ENCODE measurements around the gene DUOX1. TPM values are rescaled to one million over a fixed set of nuclear protein-coding genes. Genes with fewer than 3 reads are reported as not detected.
"Not testable (repeated sequence)": the region's sequence is repeated elsewhere in the genome, so short reads cannot be mapped to it uniquely, and the experiment has no call there.

DUOX1 gene
- total RNA-seq, 1 experiment from 2014 or later = 1.5 TPM

DNA sequence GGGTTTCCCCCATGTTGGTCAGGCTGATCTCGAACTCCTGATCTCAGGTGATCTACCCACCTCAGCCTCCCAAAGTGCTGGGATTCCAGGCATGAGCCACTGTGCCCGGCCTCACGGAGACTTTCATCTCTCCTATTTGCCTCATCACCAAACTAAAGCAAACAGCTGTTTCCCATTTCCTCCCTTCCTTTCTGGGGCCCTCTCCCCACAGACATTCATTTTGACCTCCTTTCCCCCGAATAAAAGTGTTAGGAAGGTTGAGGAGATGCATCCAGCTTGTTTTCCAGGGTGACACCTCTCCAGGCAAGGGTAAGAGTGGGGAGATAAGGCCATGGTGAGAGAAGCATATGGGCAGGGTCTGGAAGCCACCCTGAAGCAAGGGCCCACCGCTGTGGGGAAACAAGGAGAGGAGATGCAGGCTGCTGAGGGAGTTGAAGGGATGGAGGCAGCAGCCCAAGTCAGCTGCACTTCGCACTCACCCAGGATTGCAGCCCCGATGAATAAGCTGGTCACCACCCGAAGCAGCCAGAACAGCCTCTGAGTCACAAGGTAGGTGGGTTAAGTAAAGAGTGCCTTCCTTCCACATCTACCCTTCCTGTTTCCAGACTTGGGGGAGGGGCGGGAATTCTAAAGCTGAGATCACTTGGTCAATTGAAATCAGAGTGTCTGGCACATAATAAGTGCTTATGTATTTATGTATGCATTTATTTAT lies 7.9 kb upstream of the DUOX1 start:
- DNase-seq (ENCODE audit: low spot score) = peak; percentile 71

DNA sequence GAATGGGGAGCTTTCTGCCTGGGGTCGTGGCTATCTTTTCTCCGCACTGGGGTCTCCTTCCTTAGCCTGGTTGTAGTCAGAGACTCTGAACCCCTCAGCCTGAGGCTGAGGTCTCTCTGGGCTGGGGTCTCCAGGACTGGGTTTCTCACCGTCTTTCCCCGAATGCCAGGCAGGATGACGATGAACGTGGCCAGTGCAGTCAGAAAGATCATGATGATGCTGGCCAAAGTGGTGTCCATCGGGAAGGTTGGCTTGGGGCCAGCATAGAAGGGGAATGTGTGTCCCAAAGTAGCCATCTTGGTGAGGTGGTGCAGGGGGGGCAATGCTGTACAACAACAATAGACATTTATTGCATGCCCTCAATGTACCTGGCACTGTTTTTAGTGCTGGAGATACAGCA lies 7.1 kb upstream of the DUOX1 start:
- DNase-seq (ENCODE audit: low spot score) = no peak

DNA sequence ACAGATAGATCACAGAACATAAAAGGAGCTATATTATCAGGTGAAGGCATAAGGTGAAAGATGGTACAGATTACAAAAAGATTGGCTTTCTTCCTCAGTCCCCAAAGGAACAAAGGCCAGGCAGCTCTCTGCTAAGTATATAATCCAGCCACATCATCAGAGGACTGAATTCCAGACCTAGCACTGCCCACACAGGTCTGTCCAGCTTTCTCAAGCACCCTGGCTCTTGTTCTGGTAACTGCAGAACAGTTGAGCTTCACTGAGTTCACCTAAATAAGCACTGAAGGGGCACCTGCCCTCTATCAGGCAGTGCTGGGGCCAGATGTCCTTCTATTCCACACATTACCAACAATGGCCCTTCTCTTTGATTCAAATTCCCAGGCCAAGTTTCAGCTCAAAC lies 6.4 kb upstream of the DUOX1 start:
- DNase-seq (ENCODE audit: low spot score) = peak; percentile 33

DNA sequence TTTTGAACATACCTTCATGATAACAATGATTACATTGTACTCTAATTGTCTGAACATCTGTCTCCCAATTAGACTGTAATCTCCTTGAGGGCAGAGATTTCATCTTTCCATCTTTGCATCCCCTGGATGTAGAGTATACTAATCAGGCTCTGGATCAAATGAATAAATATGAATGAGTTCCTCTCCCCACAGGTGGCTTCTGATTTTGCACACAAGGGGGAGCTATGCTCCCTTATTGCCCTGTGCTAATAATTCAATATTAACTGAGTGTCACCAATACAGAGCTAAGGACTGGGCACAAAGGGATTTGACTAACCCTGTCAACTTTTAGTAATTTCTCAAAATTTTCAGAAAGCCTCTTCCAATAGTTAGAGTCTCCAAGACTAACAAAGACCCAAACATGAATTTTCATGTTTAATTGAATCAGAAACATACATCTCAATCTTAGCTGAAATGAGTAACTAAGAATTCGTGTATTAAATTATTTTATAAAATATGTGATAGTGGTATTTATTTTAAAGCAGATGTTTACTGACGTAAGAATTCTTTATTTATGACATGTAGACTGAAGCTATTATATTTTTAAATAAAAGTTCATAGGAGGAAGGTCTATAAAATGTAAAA lies 3.1 kb upstream of the DUOX1 start:
- peak; percentile 78 for DNase-seq (ENCODE audit: low spot score)

DNA sequence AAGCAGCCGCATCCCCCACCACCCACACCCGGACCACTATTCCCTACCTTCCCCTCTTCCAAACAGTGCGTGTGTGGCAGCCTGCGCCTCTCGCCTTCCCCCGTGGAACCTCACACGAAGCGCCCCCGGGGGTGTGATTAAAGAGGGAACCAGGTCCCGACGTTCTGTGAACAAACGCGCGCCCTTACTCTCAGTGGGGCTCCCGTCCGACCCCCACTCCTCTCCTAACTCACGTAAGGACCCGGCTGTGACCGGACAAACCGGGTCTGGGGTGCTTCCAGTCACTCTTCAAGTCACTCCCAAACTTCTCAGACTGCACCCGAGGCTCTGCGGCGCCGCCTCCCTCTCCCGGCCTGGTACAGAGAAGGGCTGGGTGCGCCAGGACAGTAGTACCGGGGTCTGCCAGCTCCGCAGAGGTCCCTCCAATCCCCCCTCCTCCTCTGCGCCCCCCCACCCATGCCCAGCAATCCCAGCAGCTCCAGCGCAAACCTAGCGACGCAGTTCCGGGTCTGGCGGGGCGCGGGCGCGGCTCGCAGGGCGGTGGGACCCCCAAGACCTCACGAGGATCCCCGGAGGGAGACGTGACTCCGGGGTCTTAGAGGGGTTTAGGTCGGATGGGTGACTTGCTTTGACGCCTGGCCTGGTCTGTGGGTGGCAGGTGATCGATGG lies 689 bp upstream of the DUOX1 start:
- DNase-seq (ENCODE audit: low spot score) = no peak

DNA sequence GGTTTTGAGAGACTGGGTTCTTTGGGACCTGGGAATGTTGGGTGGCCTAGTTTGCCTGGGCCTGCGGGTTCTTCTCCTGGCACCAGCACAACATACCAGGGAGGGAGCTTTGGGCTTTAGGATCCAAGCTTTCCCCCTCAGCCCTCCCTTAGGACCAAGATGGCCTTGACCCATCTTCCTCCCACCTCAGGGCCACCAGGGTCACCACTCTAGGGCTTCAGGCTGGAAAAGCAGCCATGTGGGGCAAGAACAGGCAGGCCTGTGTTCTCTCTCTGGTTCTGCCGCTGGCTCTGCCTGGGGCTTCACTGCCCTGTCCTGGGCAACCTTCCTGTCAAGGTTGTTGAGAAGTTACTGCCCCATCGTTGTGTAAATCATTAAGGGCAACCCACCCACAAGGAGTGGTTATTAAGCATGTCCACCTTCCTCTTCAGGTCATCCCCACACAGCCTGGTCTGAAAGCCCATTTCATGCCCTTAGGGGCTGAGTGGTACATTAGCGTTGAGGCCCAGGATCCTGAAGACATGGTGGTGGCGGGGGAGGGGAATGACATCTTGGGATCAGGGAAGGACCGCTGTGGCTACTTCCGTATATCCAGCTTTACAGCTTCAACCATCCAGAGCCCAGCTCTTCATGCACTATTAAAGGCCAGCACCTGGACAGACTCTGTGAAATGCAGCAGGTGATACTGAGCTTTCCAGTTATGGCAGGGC lies 652 bp downstream of the DUOX1 start:
- DNase-seq (ENCODE audit: low spot score) = no peak

DNA sequence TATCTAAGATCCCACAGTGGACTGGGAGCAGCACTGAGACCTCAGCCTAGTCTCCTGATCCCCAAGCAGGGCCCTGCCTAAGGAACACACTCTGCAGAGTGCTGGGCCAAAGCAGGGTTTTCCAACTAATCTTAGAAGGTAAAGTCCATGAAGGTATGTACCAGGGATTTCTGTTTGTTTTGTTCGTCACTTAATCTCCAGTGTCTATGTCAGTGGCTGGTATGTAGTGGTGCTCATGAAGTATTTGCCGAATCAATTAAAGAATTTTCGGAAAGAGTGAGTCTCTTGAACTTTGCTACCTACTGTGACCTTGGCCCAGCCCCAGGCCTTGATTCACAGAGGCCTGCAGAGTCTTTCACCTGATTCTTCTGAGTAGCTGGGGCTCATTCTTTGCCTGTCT lies 1.7 kb downstream of the DUOX1 start:
- no peak for DNase-seq (ENCODE audit: low spot score)

DNA sequence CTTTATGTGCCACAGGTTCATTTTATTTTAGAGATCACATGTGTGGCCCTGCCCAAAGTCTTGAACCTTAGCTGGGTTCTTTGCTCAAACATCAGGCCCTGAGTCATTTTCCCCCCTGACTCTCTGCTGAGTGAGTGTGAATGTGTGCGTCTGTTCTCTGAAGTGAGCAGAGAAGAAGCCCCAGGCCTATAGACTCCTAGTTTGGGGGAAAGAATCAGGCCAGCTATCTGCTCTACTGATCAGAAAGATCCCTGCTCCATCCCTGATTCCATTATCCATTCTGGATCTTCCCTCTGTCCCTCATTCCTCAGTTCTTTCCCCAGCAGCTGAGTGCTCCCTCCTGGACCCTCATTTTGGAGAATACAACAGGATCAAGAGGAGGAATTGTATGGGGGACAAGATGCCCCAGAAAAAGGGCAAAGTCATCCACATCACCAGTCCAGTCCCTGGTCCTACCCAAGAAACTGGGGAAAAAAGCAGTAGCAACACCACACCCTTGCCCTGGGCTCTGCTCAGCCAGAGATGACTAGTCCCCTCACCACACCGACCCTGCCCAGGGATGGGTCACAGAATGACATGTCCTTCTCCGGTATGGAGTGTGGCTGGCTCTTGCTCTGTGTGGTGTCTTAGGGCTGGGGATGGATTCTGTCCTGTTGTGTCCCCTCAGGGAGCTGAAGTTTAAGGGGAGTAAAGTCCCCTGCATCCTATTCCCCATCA lies 3.2 kb downstream of the DUOX1 start:
- no peak for DNase-seq (ENCODE audit: low spot score)

DNA sequence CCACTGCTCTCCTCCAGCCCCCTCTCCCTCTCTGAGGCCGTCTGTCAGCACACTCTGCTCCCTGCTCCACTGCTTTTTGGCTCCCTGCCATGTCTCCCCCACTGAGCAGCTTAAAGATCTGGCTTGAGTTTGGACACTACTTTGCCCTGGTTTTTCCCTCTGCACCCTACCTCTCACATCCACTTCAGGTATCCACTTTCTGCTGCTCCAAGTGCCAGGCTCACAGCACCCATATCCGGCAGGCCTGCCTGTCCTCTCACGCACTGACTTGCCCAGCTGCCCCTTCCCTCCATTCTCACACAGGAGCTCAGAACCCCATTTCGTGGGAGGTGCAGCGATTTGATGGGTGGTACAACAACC lies 3.7 kb downstream of the DUOX1 start:
- no peak for DNase-seq (ENCODE audit: low spot score)

DNA sequence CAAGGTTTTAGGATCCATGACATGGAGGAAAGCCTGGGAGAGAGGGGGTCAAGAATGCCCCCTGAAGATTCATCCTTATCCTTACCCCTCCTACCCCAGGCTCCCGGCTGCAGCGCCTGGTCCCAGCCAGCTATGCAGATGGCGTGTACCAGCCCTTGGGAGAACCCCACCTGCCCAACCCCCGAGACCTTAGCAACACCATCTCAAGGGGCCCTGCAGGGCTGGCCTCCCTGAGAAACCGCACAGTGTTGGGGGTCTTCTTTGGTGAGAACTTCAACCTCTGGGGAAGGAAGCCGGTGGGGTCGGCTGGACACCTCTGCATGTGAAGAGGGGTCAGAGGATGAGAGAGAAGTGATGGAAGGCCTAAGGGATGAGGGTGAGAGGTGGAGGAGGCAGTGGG lies 4.3 kb downstream of the DUOX1 start:
- no peak for DNase-seq (ENCODE audit: low spot score)

DNA sequence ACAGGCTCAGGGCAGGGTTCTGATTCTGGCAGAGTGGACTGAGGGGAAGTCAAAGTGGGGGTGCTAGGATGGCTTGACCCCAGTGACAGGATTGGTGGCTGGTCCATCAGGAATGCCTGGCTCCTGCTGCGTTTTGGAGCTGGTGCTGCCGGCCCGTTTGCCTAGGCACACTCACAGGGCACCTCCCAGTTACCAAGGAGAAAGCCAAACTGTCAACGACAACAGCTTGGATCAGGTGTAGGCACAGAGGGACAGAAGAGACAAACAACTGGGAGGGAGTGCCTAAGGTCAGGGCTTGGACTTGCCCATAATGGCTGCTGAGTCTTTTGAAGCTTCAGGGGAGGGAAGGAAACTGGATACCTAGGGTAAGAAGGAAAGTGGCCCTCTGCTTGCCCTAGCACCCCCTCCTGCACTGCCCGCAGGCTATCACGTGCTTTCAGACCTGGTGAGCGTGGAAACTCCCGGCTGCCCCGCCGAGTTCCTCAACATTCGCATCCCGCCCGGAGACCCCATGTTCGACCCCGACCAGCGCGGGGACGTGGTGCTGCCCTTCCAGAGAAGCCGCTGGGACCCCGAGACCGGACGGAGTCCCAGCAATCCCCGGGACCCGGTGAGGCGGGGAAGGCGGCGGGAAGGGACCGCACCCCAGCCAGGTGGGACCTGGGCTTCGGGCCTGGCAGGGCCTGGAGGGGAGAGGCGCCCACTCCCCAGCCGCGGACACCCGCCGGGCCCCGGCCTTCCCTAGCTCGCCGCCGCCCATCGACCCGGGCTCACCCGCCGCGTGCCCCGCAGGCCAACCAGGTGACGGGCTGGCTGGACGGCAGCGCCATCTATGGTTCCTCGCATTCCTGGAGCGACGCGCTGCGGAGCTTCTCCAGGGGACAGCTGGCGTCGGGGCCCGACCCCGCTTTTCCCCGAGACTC lies 5.1 kb downstream of the DUOX1 start:
- DNase-seq (ENCODE audit: low spot score) = peak; percentile 52

DNA sequence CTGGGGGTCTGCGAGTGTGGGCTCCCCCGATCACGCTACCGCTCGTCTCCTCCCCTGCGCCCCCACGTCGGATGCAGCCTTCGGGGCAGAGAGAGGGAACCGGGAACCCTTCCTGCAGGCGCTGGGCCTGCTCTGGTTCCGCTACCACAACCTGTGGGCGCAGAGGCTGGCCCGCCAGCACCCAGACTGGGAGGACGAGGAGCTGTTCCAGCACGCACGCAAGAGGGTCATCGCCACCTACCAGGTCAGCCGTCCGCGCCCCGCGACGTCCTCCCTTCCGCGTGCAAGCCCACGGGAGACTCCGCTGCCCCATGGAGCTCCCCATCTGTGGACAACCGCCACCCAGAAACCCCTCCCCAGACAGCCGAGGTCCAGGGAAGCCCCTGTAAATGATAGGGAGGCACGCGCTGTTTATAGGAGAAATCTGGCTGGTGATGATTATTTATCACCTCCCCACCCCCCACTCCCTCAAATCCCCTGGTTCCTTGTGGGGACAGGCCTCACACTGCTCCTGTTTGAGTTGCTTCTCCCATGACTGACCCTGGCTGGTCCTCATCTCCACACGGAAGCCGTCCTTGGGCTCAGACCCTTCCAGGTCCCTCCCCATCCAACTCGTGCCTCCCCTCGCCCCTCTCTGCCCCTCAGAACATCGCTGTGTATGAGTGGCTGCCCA lies 6.0 kb downstream of the DUOX1 start:
- not testable (repeated sequence) for DNase-seq (ENCODE audit: low spot score)

DNA sequence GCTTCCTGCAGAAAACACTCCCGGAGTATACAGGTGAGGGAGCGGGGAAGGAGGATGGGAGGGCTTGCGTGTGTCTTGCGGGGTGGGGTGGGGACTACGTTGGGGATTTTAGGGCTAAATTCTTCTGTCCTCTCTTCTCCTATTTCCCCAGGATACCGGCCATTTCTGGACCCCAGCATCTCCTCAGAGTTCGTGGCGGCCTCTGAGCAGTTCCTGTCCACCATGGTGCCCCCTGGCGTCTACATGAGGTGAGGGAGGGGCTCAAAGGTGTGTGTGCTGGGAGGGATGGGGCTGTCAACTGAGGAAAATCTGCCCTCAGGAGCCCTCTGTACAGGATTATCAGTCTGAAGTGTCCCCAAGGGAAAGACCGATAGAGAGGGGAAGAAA lies 6.6 kb downstream of the DUOX1 start:
- no peak for DNase-seq (ENCODE audit: low spot score)

DNA sequence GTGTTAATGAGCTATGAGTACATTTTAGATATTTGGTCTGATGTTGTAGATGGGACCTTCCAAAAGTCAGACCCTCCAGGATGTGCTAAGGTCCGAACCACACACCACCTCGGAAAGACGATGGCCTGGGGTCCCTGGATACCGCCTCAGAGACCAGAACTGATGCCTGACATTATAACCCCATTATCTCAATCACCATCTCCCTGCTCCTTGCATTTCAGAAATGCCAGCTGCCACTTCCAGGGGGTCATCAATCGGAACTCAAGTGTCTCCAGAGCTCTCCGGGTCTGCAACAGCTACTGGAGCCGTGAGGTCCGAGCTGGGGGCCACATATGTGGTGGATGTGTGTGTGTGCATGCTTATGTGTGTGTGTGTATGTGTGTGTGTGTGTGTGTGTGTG lies 7.9 kb downstream of the DUOX1 start:
- no peak for DNase-seq (ENCODE audit: low spot score)

DNA sequence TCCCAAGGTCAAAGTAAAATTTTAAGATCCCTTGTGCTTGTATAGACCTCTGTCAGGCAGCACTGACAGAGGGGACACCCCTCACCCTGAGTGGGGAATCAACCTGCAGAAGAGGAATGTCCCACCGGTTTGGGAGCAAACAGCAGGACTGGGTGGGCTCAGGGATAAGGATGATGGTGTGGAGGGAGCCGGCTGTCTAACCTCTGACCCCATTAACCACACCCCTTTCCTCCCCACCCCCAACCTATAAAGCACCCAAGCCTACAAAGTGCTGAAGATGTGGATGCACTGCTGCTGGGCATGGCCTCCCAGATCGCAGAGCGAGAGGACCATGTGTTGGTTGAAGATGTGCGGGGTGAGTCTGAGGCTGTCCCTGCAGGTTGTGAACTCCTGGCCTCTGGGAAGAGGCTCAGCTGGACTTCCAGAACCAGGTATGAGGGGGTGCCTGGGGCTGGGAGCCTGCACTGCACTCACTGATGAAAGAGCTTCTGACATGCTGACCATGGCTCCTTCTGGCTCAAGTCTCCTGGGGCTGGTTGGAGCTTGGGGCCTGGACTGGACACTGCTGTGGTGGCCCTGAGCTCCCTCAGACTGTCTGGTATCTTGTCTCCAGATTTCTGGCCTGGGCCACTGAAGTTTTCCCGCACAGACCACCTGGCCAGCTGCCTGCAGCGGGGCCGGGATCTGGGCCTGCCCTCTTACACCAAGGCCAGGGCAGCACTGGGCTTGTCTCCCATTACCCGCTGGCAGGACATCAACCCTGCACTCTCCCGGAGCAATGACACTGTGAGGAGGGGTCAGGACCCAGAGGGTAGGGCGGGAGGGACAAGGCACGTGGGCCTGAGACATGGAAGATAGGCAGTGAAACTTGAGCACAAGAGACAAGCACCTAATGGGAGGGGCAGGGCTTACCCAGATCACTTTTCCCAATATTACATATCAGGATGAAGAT lies 9.3 kb downstream of the DUOX1 start:
- no peak for DNase-seq (ENCODE audit: low spot score)

DNA sequence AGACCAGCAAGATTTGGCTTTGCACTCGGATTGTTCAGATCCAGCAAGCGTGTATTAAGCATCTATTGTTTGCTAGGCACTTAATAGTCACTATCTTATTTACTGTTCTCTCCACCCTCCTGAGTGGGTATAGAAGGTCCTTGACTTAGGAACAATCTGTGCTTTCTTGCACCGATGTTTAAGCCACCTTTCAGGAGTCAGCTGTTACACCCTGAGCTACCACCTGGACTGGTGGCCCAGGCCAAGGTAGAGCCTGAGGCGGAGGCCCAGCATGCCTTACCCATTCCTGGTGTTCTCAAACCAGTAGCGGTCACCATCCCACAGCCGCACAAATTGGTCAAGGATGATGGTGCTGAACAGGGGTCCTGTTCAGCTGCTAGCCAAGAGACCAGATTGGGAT lies 10.0 kb downstream of the DUOX1 start:
- no peak for DNase-seq (ENCODE audit: low spot score)

DNA sequence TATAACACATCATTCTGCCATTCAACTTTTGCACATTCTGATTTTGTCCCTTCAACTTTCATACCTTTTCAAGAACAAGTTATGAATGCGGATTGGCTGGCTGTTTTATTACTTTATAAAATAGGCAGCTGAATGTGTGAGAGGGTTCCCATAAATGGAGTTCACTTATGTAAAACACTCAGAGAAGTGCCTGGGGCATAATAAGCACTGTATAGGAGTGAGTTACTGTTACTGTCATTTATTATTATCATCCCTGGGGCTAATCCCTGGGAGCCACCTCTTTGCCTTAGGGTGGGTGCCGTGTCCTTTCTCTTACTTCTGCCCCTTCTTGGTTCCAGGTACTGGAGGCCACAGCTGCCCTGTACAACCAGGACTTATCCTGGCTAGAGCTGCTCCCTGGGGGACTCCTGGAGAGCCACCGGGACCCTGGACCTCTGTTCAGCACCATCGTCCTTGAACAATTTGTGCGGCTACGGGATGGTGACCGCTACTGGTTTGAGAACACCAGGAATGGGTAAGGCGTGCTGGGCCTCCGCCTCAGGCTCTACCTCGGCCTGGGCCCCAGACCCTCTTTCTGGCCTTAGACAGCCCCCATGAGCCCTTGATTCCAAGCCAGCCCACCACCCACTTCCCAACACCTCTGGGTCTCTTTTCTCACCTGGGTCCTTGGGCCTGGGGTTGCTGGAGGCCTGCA lies 10.9 kb downstream of the DUOX1 start:
- DNase-seq (ENCODE audit: low spot score) = no peak

DNA sequence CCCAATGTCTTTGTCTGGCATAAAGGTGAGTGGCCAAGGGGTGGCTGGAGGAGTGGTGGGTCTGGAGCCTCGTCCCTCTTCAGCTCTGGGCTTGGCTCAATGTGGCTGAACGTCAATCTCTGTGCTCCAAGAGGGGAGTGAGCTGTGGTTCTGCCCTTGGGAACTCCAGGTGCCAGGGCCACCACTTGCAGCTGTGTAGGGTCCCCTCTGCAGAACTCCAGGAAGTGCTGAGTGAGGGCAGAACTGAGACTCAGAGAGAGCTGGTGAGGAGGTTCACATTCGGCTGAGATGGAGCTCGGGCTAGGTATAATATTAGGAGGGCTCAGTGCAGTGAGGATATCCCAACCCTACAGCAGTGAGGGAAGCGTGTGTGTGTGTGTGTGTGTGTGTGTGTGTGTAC lies 11.6 kb downstream of the DUOX1 start:
- DNase-seq (ENCODE audit: low spot score) = no peak

All from HT-29 (cell line).